A673 (cell line): Measurements from ENCODE around the gene SDHB. TPM values are rescaled to one million over a fixed set of nuclear protein-coding genes. Genes with fewer than 3 reads are reported as not detected.

Experiments
- BruUV-seq: library from RNA; stranded (reverse); fragments of 400-500 nt; replicated peaks from 2 replicates; lab custom pipeline; 2021; lab: Mats Ljungman, UMichigan
- CTCF ChIA-PET: fragments of 300-600 bp; sonication (Branson Sonifier 250); formaldehyde crosslinking; loops from one replicate; lab custom pipeline; 2022; ENCODE audit warnings: antibody characterized with exemption; lab: Charles Lee
- POLR2A ChIA-PET: fragments of 300-600 bp; sonication (Branson Sonifier 250); formaldehyde crosslinking; loops from one replicate; lab custom pipeline; 2022; ENCODE audit warnings: antibody characterized with exemption; ENCODE audit not compliant: low non-redundant PET; lab: Charles Lee
- DNase-seq: peaks from one replicate; pipeline ENCODE4 v3.0.0-alpha.2; 2015; ENCODE audit warnings: low spot score
- H3K27ac ChIP-seq: fragments of 200-600 bp; sonication (generic); 2 replicates; pipeline ENCODE4 v1.5.1; 2016; ENCODE audit warnings: mixed run types, low read depth, mild to moderate bottlenecking, mixed read lengths, antibody characterized with exemption, low read length; ENCODE audit not compliant: poor library complexity, severe bottlenecking
- H3K27me3 ChIP-seq: fragments of 200-600 bp; sonication (generic); replicated peaks from 2 replicates; pipeline ENCODE4 v1.6.1; 2017; ENCODE audit warnings: mixed run types, low read depth, mild to moderate bottlenecking, mixed read lengths, antibody characterized with exemption, low read length; ENCODE audit not compliant: insufficient read depth, poor library complexity
- H3K36me3 ChIP-seq: fragments of 200-600 bp; sonication (generic); 2 replicates; pipeline ENCODE4 v1.6.1; 2016; ENCODE audit warnings: mixed run types, mild to moderate bottlenecking, mixed read lengths, antibody characterized with exemption, low read length; ENCODE audit not compliant: insufficient read depth, poor library complexity, severe bottlenecking
- H3K4me1 ChIP-seq: fragments of 200-600 bp; sonication (generic); 2 replicates; pipeline ENCODE4 v1.6.1; 2017; ENCODE audit warnings: mixed run types, mild to moderate bottlenecking, mixed read lengths, antibody characterized with exemption, low read length; ENCODE audit not compliant: insufficient read depth, poor library complexity, severe bottlenecking
- H3K4me3 ChIP-seq: fragments of 200-600 bp; sonication (generic); 2 replicates; pipeline ENCODE4 v1.5.1; 2016; ENCODE audit warnings: low read depth, mixed run types, mild to moderate bottlenecking, mixed read lengths, low read length; ENCODE audit not compliant: poor library complexity, severe bottlenecking
- H3K9me3 ChIP-seq: fragments of 200-600 bp; sonication (generic); 2 replicates; pipeline ENCODE4 v1.6.1; 2016; ENCODE audit warnings: mixed run types, low read depth, mild to moderate bottlenecking, mixed read lengths, antibody characterized with exemption, low read length; ENCODE audit not compliant: poor library complexity, severe bottlenecking
- EZH2 ChIP-seq: fragments of 200-600 bp; sonication (generic); IDR thresholded peaks from 2 replicates; pipeline ENCODE4 v1.6.1; 2017; ENCODE audit warnings: borderline replicate concordance, low read depth, mild to moderate bottlenecking, mixed read lengths, antibody characterized with exemption, low read length; ENCODE audit not compliant: poor library complexity, severe bottlenecking
- intact Hi-C: fragments of 100-400 bp; cut with micrococcal nuclease; formaldehyde crosslinking; loops from one replicate; pipeline ENCODE4 v1.10.0; 2022; ENCODE audit not compliant: unreplicated experiment
- total RNA-seq: library from RNA; stranded (reverse); gene quantifications from 2 replicates; pipeline ENCODE4 v1.2.3, GENCODE V29; 2021
- TF ChIP-seq, protein P1 (sequence below): fragments of 300-800, 200-600 bp; sonication (generic); conservative IDR thresholded peaks from 2 replicates; pipeline ENCODE4 v1.5.1; 2017; ENCODE audit warnings: low read depth, mild to moderate bottlenecking, antibody characterized with exemption, low read length, moderate library complexity, mixed read lengths

Gene SDHB
- total RNA-seq, 1 experiment from 2014 or later, result 208 TPM

- ChIA-PET POLR2A (no interaction called here), CTCF (no interaction called here)
- BruUV-seq, result no TSS peak
- intact Hi-C loops, result no loop called here
- DNase-seq, result no peak
- peaks cover 3% of the 10 kb centered on the region for H3K4me1 ChIP-seq
- no peak overlapping the region for H3K27ac ChIP-seq
- no peaks in the 10 kb centered on the region for H3K9me3 ChIP-seq
- peaks cover 5% of the 10 kb centered on the region for H3K36me3 ChIP-seq
- TF ChIP-seq, protein P1, sequence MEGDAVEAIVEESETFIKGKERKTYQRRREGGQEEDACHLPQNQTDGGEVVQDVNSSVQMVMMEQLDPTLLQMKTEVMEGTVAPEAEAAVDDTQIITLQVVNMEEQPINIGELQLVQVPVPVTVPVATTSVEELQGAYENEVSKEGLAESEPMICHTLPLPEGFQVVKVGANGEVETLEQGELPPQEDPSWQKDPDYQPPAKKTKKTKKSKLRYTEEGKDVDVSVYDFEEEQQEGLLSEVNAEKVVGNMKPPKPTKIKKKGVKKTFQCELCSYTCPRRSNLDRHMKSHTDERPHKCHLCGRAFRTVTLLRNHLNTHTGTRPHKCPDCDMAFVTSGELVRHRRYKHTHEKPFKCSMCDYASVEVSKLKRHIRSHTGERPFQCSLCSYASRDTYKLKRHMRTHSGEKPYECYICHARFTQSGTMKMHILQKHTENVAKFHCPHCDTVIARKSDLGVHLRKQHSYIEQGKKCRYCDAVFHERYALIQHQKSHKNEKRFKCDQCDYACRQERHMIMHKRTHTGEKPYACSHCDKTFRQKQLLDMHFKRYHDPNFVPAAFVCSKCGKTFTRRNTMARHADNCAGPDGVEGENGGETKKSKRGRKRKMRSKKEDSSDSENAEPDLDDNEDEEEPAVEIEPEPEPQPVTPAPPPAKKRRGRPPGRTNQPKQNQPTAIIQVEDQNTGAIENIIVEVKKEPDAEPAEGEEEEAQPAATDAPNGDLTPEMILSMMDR, result no peak
- no peak for TF ChIP-seq EZH2
- no peaks in the 10 kb centered on the region for H3K27me3 ChIP-seq
- H3K4me3 ChIP-seq, result no peak overlapping the region
These were observed 43.3 kb upstream of the SDHB start for GRCh38 chr1:17097147-17097546.

DNA sequence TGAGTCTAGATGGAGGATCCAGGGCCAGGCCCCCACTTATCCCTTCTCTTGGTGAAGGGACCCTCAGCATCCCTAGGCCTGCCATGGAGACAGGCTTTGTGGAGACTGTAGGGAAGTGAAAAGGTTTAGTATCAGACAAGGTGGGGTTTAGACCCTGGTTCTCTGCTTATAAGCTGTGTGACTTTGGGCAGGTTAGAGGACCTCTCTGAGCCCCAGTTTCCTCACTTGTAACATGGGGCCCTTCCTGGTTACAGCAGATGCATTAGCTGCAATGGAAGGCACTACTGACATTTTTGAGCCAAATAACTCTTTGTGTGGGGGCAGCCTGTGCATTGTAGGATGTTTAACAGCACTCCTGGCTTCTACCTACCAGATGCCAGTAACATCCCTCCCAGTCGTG lies 42.8 kb upstream of the SDHB start:
- BruUV-seq, result no TSS peak
- Histone ChIP-seq H3K27ac (no peak overlapping the region), H3K27me3 (no peaks in the 10 kb centered on the region), H3K9me3 (no peaks in the 10 kb centered on the region), H3K4me1 (peaks cover 3% of the 10 kb centered on the region), H3K36me3 (peaks cover 1% of the 10 kb centered on the region), H3K4me3 (no peak overlapping the region)
- no peak for DNase-seq
- ChIA-PET POLR2A (no interaction called here), CTCF (no interaction called here)
- intact Hi-C loops, result no loop called here
- no peak for TF ChIP-seq EZH2
- TF ChIP-seq, protein P1, result no peak

- Histone ChIP-seq H3K27me3 (no peaks in the 10 kb centered on the region), H3K4me1 (peaks cover 3% of the 10 kb centered on the region), H3K4me3 (no peak overlapping the region), H3K27ac (no peak overlapping the region), H3K9me3 (no peaks in the 10 kb centered on the region), H3K36me3 (no peaks in the 10 kb centered on the region)
- BruUV-seq, result no TSS peak
- TF ChIP-seq, protein P1, result no peak
- CTCF ChIA-PET, result no interaction called here
- intact Hi-C loops, result no loop called here
- DNase-seq, result no peak
- POLR2A ChIA-PET, result no interaction called here
These were observed 41.3 kb upstream of the SDHB start for GRCh38 chr1:17095141-17095540.
